ENCODE measurements around the gene ANP32B.
"Not testable (repeated sequence)": the region's sequence is repeated elsewhere in the genome, so short reads cannot be mapped to it uniquely, and the experiment has no call there.

Gene ANP32B

GRCh38 chr9:97964901-97965300, 18.2 kb upstream of the ANP32B start:
- no peak for DNase-seq

- no peak for DNase-seq
Observed at GRCh38 chr9:97966493-97966892, 16.6 kb upstream of the ANP32B start.

GRCh38 chr9:97969014-97969413, 14.1 kb upstream of the ANP32B start:
- DNase-seq, result no peak

- no peak for DNase-seq
Observed at GRCh38 chr9:97970165-97970564, 13.0 kb upstream of the ANP32B start.

GRCh38 chr9:97972753-97973152, 10.4 kb upstream of the ANP32B start:
- no peak for DNase-seq

- no peak for DNase-seq
Observed at GRCh38 chr9:97975376-97975775, 7.8 kb upstream of the ANP32B start.

DNA sequence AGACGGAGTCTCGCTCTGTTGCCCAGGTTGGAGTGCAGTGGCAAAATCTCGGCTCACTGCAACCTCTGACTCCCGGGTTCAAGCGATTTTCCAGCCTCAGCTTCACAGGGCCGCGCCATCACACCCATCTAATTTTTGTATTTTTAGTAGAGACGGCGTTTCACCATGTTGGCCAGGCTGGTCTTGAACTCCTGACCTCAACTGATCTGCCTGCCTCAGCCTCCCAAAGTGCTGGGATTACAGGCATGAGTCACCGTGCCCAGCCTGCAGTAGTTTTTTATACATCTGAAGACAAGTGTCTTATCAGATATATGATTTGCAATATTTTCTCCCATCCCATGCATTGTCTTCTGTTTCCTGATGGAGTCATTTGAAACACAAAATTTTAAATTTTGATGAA, 6.5 kb upstream of the ANP32B start:
- DNase-seq, result not testable (repeated sequence)

DNA sequence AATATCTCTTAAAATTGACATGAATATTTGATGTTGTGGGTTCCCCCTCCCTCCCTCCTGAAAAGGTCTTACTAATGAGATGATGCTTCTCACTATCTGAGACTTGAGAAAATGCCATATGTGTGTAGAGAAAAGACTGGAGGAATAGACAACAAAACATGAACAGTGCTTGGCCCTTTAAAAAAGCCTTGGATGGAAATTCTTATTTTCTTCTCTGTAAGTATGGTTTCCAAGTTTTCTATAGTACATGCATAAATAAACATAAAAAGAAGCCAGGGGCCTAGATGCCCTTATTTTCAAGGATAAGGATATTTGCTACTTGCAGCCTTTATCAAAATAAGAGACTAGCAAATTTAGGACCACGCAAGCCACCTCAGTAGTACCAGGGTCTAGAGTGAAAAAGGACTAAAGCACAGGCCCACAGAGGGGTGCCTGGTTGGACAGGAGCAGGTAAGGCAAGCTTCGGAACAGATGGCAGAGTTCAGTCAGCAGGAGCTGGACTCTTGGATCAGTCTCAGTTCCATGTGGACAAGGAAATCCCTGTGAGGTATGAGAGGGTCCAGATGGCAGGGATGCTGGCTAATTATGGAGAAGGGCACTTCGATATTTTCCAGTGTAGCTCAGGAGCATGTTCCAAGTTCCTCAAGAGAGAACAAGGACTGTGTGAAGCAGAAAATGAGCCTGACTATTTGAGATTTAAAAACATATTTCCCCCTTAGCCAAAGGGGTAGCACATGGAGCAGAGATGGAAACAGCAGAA, 4.6 kb upstream of the ANP32B start:
- DNase-seq, result no peak

- DNase-seq, result no peak
Observed at GRCh38 chr9:97979788-97980478, 3.2 kb upstream of the ANP32B start.

DNA sequence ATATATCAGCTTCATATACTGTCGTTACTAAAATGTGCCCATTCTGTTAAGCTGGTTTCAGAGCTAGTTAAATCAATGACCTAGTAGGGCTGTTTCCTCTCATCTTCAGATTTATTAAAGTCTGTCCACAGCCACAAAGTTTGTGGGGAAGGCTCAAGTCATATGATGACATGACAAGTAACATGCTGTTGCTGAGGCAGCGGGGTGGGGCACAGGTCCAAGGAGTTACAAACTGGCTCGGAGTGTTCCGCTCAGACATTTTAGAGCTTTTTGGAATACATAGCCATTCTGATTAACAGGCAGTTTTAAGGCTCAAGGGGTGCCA, 2.7 kb upstream of the ANP32B start:
- DNase-seq, result no peak

GRCh38 chr9:97980918-97981845, 2.0 kb upstream of the ANP32B start:
- DNase-seq, result peak; percentile 73 to 80

DNA sequence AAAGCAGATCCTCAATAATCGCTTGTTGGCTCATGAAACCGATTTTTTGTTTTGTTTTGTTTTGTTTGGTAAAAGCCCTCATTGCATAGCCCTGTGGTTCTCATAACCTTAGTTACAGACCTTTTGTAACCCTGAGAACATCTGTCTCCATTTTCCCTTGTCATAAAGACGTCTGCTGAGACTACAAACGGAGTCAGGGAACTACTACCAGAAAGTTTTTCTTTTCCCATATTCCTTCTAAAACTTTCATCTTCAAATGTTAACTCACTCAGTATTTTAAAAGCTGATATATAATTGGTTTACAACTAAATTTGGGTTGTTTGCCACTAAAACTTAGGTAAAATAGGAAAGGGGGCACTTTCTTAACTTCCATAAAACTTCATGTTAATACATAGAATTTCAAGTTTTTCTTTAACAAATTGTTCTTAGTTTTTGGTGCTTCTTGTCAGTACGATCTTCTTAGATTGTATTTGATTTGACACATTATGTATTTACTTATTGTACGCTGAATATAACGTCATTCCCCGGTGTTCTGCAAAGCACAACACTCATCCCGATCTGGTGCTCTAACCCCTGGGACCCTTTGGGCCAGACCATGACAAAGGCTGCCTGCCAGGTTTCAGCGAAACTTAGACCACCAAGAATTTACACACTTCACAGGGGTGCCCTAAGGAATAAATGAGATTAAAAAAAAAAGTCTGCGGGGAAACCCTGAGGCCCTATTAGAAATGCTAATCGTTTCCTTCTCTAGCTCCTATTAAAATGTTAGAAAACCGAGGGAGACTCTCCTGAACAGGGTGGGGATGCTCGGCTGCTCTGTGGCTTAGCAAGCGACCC, 1.1 kb upstream of the ANP32B start:
- DNase-seq, result no peak

DNA sequence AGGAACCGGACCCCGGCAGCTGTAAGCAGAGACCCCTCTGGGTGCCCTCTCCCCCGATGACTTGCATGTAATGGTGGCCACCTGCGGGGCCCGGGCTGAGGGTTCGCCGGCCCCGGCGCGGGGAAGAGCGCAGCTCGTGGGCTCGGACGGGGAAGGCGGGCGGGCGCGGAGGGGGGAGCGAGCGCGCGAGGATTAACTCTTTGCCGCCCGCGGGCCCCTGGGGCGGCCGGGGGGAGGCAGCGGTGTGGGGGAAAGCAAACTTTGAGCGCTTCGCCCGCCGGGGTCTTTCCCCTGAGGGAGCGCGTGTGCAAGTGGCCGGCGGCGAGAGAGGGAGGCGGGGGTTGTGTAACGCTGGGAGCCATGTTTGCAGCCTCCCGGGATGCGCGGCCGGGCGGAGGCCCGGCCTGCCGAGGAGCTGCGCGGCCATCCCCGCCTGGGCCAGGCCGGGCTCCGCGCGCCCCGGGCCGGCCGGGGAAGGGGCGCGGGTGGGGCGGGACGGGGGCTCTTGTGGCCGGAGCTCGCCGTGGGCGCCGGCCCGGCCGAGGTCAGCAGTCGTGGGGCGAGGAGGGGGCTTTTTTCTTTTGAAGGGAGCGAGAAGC, 547 bp downstream of the ANP32B start:
- DNase-seq, result peak in 1 of 2 experiments; percentile 61

DNA sequence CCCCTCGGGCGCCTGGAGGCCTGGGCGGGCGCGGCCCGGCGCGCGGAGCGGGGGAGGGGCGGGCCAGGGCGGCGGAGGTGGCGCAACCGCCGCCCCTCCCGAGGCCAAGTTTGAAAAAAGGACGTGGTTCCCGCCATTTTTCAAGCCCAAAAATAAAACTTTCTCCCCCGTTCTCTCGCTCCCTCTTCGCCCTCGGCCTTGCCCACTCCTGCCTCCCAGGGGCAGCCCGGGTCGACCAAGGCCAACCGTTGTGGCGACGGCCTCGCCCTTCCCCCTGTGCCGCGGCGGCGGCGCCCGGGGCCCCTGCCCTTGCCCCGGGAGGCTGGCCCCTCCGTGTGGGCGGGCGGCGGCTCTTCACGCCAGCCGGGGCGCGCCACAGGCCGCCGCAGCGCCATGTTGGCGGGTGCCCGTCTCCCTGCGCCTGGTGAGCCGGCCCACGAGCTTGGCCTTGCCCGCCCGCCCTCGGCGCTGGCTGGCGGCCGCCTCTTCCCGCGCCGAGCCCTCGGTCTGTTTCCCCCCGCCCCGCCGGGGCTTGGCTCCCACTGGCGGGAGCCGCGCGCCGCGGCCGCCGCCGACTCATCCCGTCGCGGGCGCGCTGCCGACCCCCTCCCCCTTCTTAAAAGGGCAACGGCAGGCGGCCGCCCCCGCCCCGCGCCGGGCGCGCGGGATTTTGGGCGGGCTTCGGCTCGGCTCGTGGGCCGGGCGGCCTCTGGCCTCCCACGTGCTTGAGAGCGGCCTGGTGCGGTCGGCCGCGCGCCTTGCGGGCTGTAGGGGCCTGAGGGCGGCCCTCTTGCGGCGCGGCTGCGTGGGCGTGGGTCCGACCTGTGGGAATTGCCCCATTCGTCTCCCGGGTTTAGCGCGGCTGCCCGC, 1.3 kb downstream of the ANP32B start:
- peak in 1 of 2 experiments; percentile 59 for DNase-seq

DNA sequence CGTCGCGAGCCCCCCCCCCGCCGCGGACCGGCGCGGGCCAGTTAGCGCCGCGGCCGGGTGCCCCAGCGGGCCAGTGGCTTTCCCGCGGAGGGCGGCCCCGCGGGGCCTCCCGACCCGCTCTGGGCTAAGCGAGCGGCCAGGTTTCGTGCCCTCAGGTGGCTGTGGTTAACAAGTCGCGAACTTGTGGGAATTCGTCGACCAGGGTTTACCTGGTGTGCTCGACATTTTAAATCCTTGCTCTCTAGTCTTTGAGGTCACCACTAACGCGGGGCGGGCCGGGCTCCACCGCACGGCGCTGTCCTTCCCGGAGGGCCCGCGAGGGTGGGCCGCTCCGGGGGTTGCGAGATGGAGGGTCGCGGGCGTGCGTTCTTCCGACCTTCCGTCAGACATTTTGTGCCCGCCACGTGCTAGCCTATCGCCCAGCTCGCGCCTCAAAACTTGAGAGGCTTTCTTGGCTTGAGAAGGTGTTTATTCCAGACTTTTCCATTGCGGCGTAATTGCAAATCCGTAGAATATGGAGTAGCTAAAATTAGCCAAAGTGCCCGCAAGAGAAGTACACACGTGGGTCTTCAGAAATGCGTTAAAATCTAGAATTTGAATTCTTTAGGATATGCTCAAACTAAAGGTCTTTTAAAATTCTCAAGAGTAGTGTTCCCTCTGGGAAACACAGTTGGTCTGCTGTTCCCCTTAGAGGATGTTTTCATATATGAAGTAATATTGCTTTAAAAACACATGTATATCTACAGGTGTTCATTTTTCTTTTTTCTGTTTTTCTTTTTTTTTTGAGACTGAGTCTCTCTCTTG, 2.1 kb downstream of the ANP32B start:
- peak in 1 of 2 experiments; percentile 51 for DNase-seq

- DNase-seq, result no peak
Observed at GRCh38 chr9:97987487-97987886, 4.3 kb downstream of the ANP32B start.

DNA sequence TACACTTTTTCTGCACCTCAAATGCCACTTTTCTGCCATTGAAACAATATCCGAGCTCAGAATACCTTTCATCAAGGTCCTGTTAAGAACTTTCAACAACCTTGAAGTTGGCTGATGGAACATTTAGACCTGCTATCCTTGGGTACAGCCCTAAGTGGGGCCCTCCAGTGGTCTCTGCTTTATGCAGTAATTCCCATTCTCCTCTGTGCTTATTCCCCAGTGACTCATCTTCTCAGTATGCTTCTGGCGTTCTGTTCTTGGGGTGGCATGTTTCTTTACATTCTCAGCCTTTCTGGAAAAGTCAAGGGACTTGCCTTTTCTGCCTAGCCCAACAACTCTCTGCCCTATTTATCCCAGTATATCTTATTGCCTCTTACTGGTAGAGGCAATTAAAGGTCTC, 7.1 kb downstream of the ANP32B start:
- DNase-seq, result no peak

- no peak for DNase-seq
Observed at GRCh38 chr9:97991818-97992217, 8.7 kb downstream of the ANP32B start.

DNA sequence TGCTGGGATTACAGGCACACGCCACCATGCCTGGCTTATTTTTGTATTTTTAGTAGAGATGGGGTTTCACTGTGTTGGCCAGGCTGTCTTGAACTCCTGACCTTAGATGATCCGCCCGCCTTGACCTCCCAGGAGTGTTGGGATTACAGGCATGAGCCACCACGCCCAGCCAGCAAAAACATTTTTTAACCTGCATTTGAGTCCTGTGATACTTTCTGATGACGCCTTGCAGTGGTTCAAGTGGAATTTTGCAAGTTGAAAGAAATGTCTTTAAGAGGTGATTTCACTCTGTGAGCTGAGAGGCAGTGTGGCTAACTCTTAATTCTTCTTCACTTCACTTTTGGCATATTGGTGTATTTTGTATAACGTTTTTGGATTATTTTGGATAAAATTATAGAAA, 9.1 kb downstream of the ANP32B start:
- no peak for DNase-seq

DNA sequence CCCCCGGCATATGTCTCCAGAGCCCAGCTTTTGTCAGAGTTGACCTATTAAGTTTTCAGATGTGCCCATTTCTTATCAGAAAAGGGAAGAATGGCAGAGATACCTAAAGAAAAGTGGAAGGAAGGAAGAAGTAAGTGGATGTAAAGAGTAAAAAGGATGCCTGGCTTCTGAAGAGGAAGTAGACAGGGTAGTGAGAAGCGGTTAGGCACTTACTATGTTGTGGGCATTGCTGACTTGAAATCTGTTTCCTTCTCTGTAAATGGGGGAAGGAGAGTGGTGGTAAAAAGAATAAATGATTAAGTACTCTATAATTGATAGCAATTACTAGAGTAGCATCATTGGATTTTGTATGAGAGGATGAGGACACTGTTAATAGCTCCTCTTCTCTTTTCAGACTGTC, 9.9 kb downstream of the ANP32B start:
- no peak for DNase-seq

Data from NCI-H526 (cell line).